C4-2B (cell line): Measurements from ENCODE around the gene GRM4.

Source experiments
- H3K27ac ChIP-seq: fragments of 450-650 bp; 2 replicates; pipeline ENCODE4 v1.5.1; 2017
- ZFX ChIP-seq: fragments of 450-650 bp; IDR thresholded peaks from 2 replicates; pipeline ENCODE4 v1.6.1; 2017
- TF ChIP-seq, protein P1 (sequence below): fragments of 450-650 bp; conservative IDR thresholded peaks from 2 replicates; pipeline ENCODE4 v1.5.1; 2017; ENCODE audit warnings: mild to moderate bottlenecking

GRM4 gene

DNA sequence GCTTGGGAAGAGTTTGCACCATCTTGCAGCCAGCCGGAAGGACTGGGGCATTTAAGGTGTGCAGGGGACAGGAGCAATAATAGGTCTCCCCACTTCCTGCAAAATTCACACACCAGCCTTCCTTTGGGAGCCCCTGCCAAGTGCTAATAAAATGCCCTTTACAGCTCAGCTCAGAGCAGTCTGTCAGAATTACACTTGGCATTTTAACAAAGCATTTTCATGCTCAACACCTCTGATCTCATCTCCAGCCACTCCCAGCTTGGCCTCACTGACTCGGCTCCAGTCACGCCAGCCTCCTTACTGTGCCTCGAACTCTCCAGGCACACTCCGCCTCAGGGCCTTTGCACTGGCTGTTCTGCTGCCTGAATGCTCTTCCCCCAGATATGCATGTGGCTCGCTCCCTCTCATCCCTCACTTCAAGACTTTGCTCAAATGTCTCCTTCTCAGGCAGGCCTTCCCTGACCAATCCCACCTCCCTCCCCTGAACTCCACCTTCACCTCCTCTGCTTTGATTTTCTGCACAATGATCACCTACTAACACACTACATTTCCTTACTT lies 43.7 kb downstream of the GRM4 start:
- no peak for TF ChIP-seq ZFX
- TF ChIP-seq, protein P1, sequence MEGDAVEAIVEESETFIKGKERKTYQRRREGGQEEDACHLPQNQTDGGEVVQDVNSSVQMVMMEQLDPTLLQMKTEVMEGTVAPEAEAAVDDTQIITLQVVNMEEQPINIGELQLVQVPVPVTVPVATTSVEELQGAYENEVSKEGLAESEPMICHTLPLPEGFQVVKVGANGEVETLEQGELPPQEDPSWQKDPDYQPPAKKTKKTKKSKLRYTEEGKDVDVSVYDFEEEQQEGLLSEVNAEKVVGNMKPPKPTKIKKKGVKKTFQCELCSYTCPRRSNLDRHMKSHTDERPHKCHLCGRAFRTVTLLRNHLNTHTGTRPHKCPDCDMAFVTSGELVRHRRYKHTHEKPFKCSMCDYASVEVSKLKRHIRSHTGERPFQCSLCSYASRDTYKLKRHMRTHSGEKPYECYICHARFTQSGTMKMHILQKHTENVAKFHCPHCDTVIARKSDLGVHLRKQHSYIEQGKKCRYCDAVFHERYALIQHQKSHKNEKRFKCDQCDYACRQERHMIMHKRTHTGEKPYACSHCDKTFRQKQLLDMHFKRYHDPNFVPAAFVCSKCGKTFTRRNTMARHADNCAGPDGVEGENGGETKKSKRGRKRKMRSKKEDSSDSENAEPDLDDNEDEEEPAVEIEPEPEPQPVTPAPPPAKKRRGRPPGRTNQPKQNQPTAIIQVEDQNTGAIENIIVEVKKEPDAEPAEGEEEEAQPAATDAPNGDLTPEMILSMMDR: no peak
- H3K27ac ChIP-seq: no peak overlapping the region

DNA sequence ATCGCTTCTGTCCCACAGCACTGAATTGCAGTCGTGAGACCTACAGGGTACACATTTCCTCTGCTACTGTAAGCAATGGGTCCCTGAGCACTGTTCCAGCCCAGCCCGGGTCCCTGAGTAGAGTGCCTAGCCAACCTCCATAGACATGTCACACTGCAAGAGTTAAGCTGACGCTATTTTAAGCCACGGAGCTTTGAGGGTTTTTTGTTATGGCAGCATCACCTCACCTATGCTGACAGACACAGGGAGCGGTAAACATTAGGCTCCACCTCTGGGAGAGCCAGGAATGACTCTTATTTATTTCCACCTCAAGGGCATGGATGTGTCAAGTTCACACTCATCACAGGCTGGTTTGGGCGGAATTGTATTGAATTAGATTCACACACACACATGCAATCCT lies 45.1 kb downstream of the GRM4 start:
- TF ChIP-seq ZFX: no peak
- TF ChIP-seq, protein P1: no peak
- H3K27ac ChIP-seq: no peak overlapping the region

DNA sequence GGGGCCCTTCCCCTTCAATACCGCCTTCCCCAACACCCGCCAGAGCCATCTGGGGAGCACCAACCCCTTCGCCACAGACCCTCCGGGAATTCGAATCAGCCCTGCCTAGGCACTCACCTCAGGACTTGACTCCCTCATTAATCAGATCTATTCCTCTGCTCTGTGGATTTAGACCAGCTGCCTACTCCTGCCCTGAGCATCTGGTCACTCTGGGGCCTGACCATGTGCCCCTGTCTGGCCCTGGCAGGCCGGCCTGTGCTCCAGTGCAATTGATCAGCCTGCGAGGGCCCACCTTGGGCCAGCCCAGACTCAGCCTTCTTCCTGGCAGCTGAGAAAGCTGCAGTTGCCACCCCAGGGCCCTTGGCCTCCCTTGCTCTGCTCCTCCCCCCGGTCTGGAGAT lies 46.0 kb downstream of the GRM4 start:
- no peak overlapping the region for H3K27ac ChIP-seq
- no peak for TF ChIP-seq ZFX
- TF ChIP-seq, protein P1: no peak

DNA sequence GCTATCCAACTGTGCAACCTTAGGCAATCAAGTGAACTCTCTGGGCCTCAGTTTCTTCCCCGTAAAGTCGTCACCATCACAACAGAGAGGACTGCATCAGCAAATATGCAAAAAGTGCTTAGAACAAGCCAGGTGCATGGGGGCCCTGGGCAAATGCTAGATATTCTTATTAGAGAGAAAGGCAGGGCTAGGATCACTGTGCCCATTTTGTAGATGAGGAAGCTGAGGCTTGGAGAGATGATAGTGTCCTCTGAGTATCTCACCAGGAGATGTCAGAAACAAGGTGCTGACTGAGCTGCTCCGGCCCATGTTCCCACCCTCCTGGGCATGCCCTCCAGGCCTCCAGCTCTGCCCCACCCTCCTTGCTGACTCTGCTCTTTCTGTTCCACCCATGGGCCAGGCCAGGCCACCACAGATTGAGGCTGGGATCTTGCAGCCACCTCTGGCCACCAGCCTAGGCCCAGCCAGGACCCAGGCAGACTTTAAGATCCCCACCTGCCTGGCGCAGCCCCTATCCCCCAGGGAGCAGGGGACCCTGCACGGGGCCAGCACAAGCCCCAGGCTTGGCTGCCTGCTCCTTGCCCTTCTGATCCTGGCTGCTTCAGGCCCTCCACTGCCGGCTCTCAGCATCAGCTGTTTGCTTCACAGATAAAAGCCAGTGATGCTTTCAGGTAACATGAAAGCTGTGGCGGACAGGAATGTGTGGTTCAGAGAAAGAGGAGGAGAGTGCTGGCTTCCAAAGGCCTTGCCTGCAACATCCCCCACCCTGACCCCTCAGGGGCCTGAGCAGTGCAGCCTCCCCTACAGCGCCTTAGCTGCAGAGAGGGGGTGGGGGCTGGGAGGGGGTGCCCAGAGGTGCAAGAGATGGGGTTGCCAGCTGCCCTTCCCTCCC lies 47.6 kb downstream of the GRM4 start:
- no peak overlapping the region for H3K27ac ChIP-seq
- TF ChIP-seq, protein P1: no peak
- no peak for TF ChIP-seq ZFX

DNA sequence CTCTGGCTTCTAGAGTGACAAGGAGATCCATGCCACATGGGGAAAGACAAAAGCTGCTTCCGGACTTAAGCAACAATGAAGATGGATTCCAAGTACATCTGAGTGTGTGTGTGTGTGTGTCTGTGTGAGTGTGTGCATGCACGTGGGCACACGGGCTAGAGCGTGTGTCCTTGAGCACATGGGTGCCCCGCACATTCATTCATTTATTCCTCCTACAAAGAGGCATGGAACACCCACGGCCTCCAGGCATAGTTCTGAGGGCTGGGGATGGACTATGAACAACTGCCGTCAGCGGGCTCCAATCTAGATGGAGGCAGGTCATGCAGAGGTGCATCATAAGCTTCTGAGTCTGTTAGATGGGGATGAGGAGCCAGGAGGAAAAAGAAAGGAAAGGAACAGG lies 49.1 kb downstream of the GRM4 start:
- no peak for TF ChIP-seq ZFX
- TF ChIP-seq, protein P1: no peak
- H3K27ac ChIP-seq: no peak overlapping the region

DNA sequence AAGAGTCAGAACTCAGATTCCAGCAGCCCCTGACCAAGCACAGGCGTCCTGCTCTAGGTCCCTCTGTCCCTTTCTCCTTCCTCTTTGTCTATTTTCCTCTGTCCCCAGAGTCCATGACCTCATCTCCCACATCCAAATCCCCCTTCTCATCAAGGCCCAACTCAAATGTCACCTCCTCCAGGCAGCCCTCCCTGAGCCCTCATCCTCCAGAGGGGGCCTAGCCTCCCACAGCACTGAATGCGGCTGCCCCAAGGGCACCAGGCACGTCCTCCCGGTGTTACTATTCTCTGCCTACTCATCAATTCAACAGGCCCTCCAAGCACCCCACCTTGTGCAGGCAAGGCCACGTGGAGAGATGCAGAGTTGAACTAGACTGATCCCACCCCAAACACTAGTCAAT lies 49.7 kb downstream of the GRM4 start:
- H3K27ac ChIP-seq: no peak overlapping the region
- no peak for TF ChIP-seq ZFX
- TF ChIP-seq, protein P1: no peak

DNA sequence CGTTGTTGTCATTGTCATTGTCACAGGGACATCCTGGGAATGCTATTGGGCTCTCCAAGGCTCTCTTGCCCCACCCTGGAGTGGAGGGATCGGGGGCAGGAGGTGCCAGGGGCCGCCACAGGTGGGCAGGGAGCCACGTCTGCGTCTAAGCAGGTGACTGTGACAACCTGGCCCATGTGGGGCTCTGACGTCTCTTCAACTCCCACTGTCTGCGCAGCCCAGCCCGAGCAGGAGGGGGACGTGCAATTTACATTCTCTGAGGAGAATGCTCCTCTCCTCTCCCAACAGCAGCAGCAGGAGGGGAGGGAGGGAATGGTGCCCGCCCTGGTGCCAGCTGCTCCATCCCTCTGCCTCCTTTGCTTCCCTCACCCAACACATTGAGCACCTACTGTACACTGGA lies 50.1 kb downstream of the GRM4 start:
- TF ChIP-seq, protein P1: no peak
- no peak for TF ChIP-seq ZFX
- no peak overlapping the region for H3K27ac ChIP-seq
